HG03064 (cell line): ENCODE measurements around the gene C1QTNF3.
"Not testable (repeated sequence)": the region's sequence is repeated elsewhere in the genome, so short reads cannot be mapped to it uniquely, and the experiment has no call there.

Experiments used
- ATAC-seq: cut with Tn5 transposase; IDR thresholded peaks from one replicate; pipeline ENCODE4 v1.9.1; 2021; ENCODE audit warnings: low read depth; ENCODE audit not compliant: unreplicated experiment

Gene C1QTNF3

GRCh38 chr5:34053133-34053532, 10.1 kb upstream of the C1QTNF3 start:
- no peak for ATAC-seq

GRCh38 chr5:34051374-34051980, 8.5 kb upstream of the C1QTNF3 start:
- no peak for ATAC-seq

- ATAC-seq: no peak
Observed at GRCh38 chr5:34047774-34048572, 5.0 kb upstream of the C1QTNF3 start.

GRCh38 chr5:34047143-34047542, 4.1 kb upstream of the C1QTNF3 start:
- no peak for ATAC-seq

- no peak for ATAC-seq
Observed at GRCh38 chr5:34045996-34046395, 3.0 kb upstream of the C1QTNF3 start.

GRCh38 chr5:34045023-34045422, 2.0 kb upstream of the C1QTNF3 start:
- no peak for ATAC-seq

GRCh38 chr5:34042321-34042720, 692 bp downstream of the C1QTNF3 start:
- ATAC-seq: no peak

GRCh38 chr5:34041247-34041972, 1.6 kb downstream of the C1QTNF3 start:
- ATAC-seq: no peak

- no peak for ATAC-seq
Observed at GRCh38 chr5:34040472-34040871, 2.5 kb downstream of the C1QTNF3 start.

GRCh38 chr5:34039398-34040157, 3.4 kb downstream of the C1QTNF3 start:
- ATAC-seq: no peak

GRCh38 chr5:34038838-34039237, 4.2 kb downstream of the C1QTNF3 start:
- no peak for ATAC-seq

- ATAC-seq: no peak
Observed at GRCh38 chr5:34038390-34038789, 4.6 kb downstream of the C1QTNF3 start.

GRCh38 chr5:34037726-34038125, 5.3 kb downstream of the C1QTNF3 start:
- no peak for ATAC-seq

GRCh38 chr5:34035756-34036155, 7.3 kb downstream of the C1QTNF3 start:
- ATAC-seq: no peak

GRCh38 chr5:34034534-34035327, 8.3 kb downstream of the C1QTNF3 start:
- ATAC-seq: no peak

GRCh38 chr5:34031966-34032365, 11.0 kb downstream of the C1QTNF3 start:
- ATAC-seq: no peak

GRCh38 chr5:34031117-34031516, 11.9 kb downstream of the C1QTNF3 start:
- no peak for ATAC-seq

- not testable (repeated sequence) for ATAC-seq
Observed at GRCh38 chr5:34030585-34030984, 12.4 kb downstream of the C1QTNF3 start.

- no peak for ATAC-seq
Observed at GRCh38 chr5:34030048-34030447, 13.0 kb downstream of the C1QTNF3 start.

GRCh38 chr5:34028349-34028748, 14.7 kb downstream of the C1QTNF3 start:
- no peak for ATAC-seq
